H9 (cell line): ENCODE data around the gene TRIM42. TPM values are rescaled to one million over a fixed set of nuclear protein-coding genes. Genes with fewer than 3 reads are reported as not detected.

Experiments used
- DNase-seq: peaks from one replicate; pipeline ENCODE4 v3.0.0-alpha.2; 2017
- H2AFZ ChIP-seq: one replicate; pipeline ENCODE4 v1.6.1; 2013; ENCODE audit warnings: mild to moderate bottlenecking, low read length, control low read depth, moderate library complexity
- H2AK5ac ChIP-seq: 2 replicates; pipeline ENCODE4 v1.6.1; 2013; ENCODE audit warnings: low read length, control low read depth, mixed read lengths; ENCODE audit not compliant: insufficient read length
- H2BK120ac ChIP-seq: one replicate; pipeline ENCODE4 v1.6.1; 2013; ENCODE audit warnings: low read depth, mild to moderate bottlenecking, low read length, control low read depth, inconsistent platforms; ENCODE audit not compliant: poor library complexity, severe bottlenecking
- H2BK12ac ChIP-seq: 2 replicates; pipeline ENCODE4 v1.6.1; 2013; ENCODE audit warnings: low read length, control low read depth, mixed read lengths, low read depth; ENCODE audit not compliant: insufficient read length
- H2BK15ac ChIP-seq: 2 replicates; pipeline ENCODE4 v1.6.1; 2013; ENCODE audit warnings: low read depth, low read length, control low read depth
- H2BK20ac ChIP-seq: one replicate; pipeline ENCODE4 v1.6.1; 2013; ENCODE audit warnings: low read depth, mild to moderate bottlenecking, low read length, control low read depth, inconsistent platforms; ENCODE audit not compliant: poor library complexity, severe bottlenecking
- H2BK5ac ChIP-seq: 2 replicates; pipeline ENCODE4 v1.6.1; 2013; ENCODE audit warnings: low read length, control low read depth, mixed read lengths; ENCODE audit not compliant: insufficient read length
- H3K14ac ChIP-seq: 2 replicates; pipeline ENCODE4 v1.6.1; 2013; ENCODE audit warnings: low read length, control low read depth; ENCODE audit not compliant: insufficient read depth
- H3K18ac ChIP-seq: 2 replicates; pipeline ENCODE4 v1.6.1; 2013; ENCODE audit warnings: low read depth, mild to moderate bottlenecking, mixed read lengths, low read length, control low read depth; ENCODE audit not compliant: insufficient read length
- H3K23ac ChIP-seq: 2 replicates; pipeline ENCODE4 v1.6.1; 2013; ENCODE audit warnings: low read length, control low read depth, mixed read lengths, low read depth; ENCODE audit not compliant: insufficient read length
- H3K23me2 ChIP-seq: 2 replicates; pipeline ENCODE4 v1.6.1; 2013; ENCODE audit warnings: low read depth, mild to moderate bottlenecking, mixed read lengths, low read length, control low read depth; ENCODE audit not compliant: insufficient read length, poor library complexity, severe bottlenecking
- H3K27ac ChIP-seq: 2 replicates; pipeline ENCODE4 v1.5.1; 2013; ENCODE audit warnings: low read length, control low read depth, mixed read lengths, low read depth; ENCODE audit not compliant: insufficient read length
- H3K27me3 ChIP-seq: 2 replicates; pipeline ENCODE4 v1.6.1; 2013; ENCODE audit warnings: low read length, control low read depth, inconsistent platforms; ENCODE audit not compliant: insufficient read depth
- H3K4ac ChIP-seq: 2 replicates; pipeline ENCODE4 v1.6.1; 2013; ENCODE audit warnings: low read depth, mild to moderate bottlenecking, control low read depth, inconsistent platforms, low read length, moderate library complexity
- H3K4me1 ChIP-seq: 2 replicates; pipeline ENCODE4 v1.6.1; 2013; ENCODE audit warnings: low read length, control low read depth, inconsistent platforms; ENCODE audit not compliant: insufficient read depth
- H3K4me2 ChIP-seq: 2 replicates; pipeline ENCODE4 v1.6.1; 2013; ENCODE audit warnings: low read length, control low read depth, mixed read lengths; ENCODE audit not compliant: insufficient read length, insufficient read depth
- H3K56ac ChIP-seq: 2 replicates; pipeline ENCODE4 v1.6.1; 2013; ENCODE audit warnings: low read depth, mild to moderate bottlenecking, mixed read lengths, low read length, control low read depth; ENCODE audit not compliant: insufficient read length
- H3K79me1 ChIP-seq: 2 replicates; pipeline ENCODE4 v1.6.1; 2013; ENCODE audit warnings: low read depth, mild to moderate bottlenecking, moderate library complexity, low read length, control low read depth, inconsistent platforms; ENCODE audit not compliant: insufficient read depth, poor library complexity, severe bottlenecking
- H3K79me2 ChIP-seq: 2 replicates; pipeline ENCODE4 v1.6.1; 2013; ENCODE audit warnings: low read length, control low read depth, inconsistent platforms; ENCODE audit not compliant: insufficient read depth
- H3K9ac ChIP-seq: 2 replicates; pipeline ENCODE4 v1.6.1; 2013; ENCODE audit warnings: low read length, control low read depth, mixed read lengths; ENCODE audit not compliant: insufficient read length; ENCODE audit errors: extremely low read depth
- H3K9me3 ChIP-seq: one replicate; pipeline ENCODE4 v1.6.1; 2013; ENCODE audit warnings: low read depth, low read length, inconsistent platforms; ENCODE audit not compliant: control insufficient read depth
- H3T11ph ChIP-seq: one replicate; pipeline ENCODE4 v1.6.1; 2013; ENCODE audit warnings: mild to moderate bottlenecking, low read length, control low read depth, inconsistent platforms
- H4K20me1 ChIP-seq: one replicate; pipeline ENCODE4 v1.6.1; 2013; ENCODE audit not compliant: control insufficient read depth, insufficient read length, insufficient read depth
- H4K5ac ChIP-seq: 2 replicates; pipeline ENCODE4 v1.6.1; 2013; ENCODE audit warnings: low read depth, mild to moderate bottlenecking, mixed read lengths, low read length, control low read depth; ENCODE audit not compliant: insufficient read length
- H4K8ac ChIP-seq: replicated peaks from 2 replicates; pipeline ENCODE4 v1.6.1; 2013; ENCODE audit warnings: low read length, control low read depth, mixed read lengths, low read depth; ENCODE audit not compliant: insufficient read length
- H4K91ac ChIP-seq: 2 replicates; pipeline ENCODE4 v1.6.1; 2013; ENCODE audit warnings: low read depth, mild to moderate bottlenecking, moderate library complexity, mixed read lengths, low read length, control low read depth; ENCODE audit not compliant: insufficient read length
- H3K27ac Mint-ChIP-seq, 3 experiments: 2 replicates in 2 of 3; 3 replicates in 1 of 3; pipeline ENCODE4 v1.8.0; 2020 to 2021; ENCODE audit warnings: mixed read lengths in 3 of 3, mild to moderate bottlenecking in 1 of 3, moderate library complexity in 1 of 3
- H3K27me3 Mint-ChIP-seq: 2 replicates; pipeline ENCODE4 v1.8.0; 2021; ENCODE audit warnings: low read depth, mild to moderate bottlenecking, moderate library complexity, mixed read lengths
- H3K36me3 Mint-ChIP-seq, 3 experiments: 2 replicates in 2 of 3; 3 replicates in 1 of 3; pipeline ENCODE4 v1.8.0; 2020 to 2021; ENCODE audit warnings: low read depth in 3 of 3, mixed read lengths in 3 of 3; ENCODE audit not compliant: insufficient read depth in 1 of 3
- H3K4me1 Mint-ChIP-seq, 2 experiments: 2 replicates each; pipeline ENCODE4 v1.8.0; 2020; ENCODE audit warnings: mixed read lengths in 2 of 2
- H3K4me3 Mint-ChIP-seq, 2 experiments: 2 replicates in 1 of 2; 3 replicates in 1 of 2; pipeline ENCODE4 v1.8.0; 2020 to 2021; ENCODE audit warnings: mild to moderate bottlenecking in 2 of 2, mixed read lengths in 2 of 2, moderate library complexity in 1 of 2
- H3K9me3 Mint-ChIP-seq, 2 experiments: 2 replicates in 1 of 2; 3 replicates in 1 of 2; pipeline ENCODE4 v1.8.0; 2020; ENCODE audit warnings: mild to moderate bottlenecking in 2 of 2, mixed read lengths in 2 of 2, moderate library complexity in 1 of 2
- WGBS: extraction: QIAGEN DNeasy Blood & Tissue Kit; methylation state at CpG from one replicate; pipeline ENCODE4 v1.1.7; 2013; ENCODE audit warnings: missing lambda C conversion rate, low lambda C conversion rate, mixed read lengths; ENCODE audit not compliant: insufficient read length; ENCODE audit errors: extremely low coverage; 5-methylcytosine and 5-hydroxymethylcytosine counted together
- total RNA-seq: library from RNA; stranded (reverse); gene quantifications from 2 replicates; pipeline ENCODE4 v1.2.1, GENCODE V29; 2021
- TF ChIP-seq, protein P1 (sequence below): fragments of 200-600 bp; sonication (generic); conservative IDR thresholded peaks from 3 replicates; pipeline ENCODE4 v1.8.0; 2021; ENCODE audit warnings: antibody characterized with exemption, mild to moderate bottlenecking

TRIM42 gene
- total RNA-seq, 1 experiment from 2014 or later = not detected

DNA sequence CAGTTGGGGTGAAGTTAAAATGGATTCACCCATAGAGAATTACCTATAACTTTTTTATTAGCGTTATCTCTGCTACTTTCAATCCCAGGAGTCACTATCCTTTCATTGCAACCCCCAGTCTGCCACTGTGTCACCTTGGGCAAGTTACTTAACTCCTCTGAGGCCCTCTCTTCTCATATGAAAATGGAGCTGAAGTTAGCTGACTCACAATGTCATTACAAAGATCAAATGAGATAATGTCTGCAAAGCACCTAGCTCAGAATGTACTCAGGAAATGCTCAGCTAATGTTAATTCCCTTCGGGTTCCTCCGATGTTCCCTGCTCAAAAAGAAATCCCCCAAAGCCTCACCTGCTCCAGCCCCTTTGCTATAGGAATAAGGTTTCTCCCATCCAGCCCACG lies 50.0 kb downstream of the TRIM42 start:
- Histone ChIP-seq H2BK12ac (no peak overlapping the region), H3K23ac (no peak overlapping the region), H3K9ac (no peak overlapping the region), H2BK15ac (no peak overlapping the region), H4K91ac (no peak overlapping the region), H3K14ac (no peak overlapping the region), H3K4me1 (0 out of 2 replicates have a peak, but pooled peaks cover 3% of the 10 kb centered on the region), H4K8ac (no peak overlapping the region), H2BK120ac (no peak overlapping the region), H3K9me3 (no peaks in the 10 kb centered on the region), H3K4me2 (no peak overlapping the region), H3K27me3 (no peaks in the 10 kb centered on the region), H2BK5ac (no peak overlapping the region), H3K79me1 (no peaks in the 10 kb centered on the region), H3K79me2 (no peaks in the 10 kb centered on the region), H4K5ac (no peak overlapping the region), H3K27ac (no peak overlapping the region), H2AK5ac (no peak overlapping the region), H3K18ac (no peak overlapping the region), H2AFZ (no peak overlapping the region), H3T11ph (no peak overlapping the region), H2BK20ac (no peak overlapping the region), H3K4ac (no peak overlapping the region), H3K23me2 (no peaks in the 10 kb centered on the region), H4K20me1 (no peaks in the 10 kb centered on the region), H3K56ac (no peak overlapping the region)
- no peak overlapping the region; a peak in 1 of 7 replicates for H3K27ac Mint-ChIP-seq
- WGBS = no CpG with 5 or more reads among the region's 4 CpGs
- H3K4me3 Mint-ChIP-seq = no peak overlapping the region
- no peaks in the 10 kb centered on the region; a peak in 1 of 5 replicates for H3K9me3 Mint-ChIP-seq
- no peaks in the 10 kb centered on the region; the same call in 1 of the 2 replicates for H3K27me3 Mint-ChIP-seq
- peaks cover 11 to 23% of the 10 kb centered on the region in 2 experiments for H3K4me1 Mint-ChIP-seq
- no peak for DNase-seq
- no peaks in the 10 kb centered on the region for H3K36me3 Mint-ChIP-seq
- TF ChIP-seq, protein P1, sequence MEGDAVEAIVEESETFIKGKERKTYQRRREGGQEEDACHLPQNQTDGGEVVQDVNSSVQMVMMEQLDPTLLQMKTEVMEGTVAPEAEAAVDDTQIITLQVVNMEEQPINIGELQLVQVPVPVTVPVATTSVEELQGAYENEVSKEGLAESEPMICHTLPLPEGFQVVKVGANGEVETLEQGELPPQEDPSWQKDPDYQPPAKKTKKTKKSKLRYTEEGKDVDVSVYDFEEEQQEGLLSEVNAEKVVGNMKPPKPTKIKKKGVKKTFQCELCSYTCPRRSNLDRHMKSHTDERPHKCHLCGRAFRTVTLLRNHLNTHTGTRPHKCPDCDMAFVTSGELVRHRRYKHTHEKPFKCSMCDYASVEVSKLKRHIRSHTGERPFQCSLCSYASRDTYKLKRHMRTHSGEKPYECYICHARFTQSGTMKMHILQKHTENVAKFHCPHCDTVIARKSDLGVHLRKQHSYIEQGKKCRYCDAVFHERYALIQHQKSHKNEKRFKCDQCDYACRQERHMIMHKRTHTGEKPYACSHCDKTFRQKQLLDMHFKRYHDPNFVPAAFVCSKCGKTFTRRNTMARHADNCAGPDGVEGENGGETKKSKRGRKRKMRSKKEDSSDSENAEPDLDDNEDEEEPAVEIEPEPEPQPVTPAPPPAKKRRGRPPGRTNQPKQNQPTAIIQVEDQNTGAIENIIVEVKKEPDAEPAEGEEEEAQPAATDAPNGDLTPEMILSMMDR = no peak
